Mesothelial cell of epicardium (in vitro differentiated cells): ENCODE data around the gene SLC28A1. TPM values are rescaled to one million over a fixed set of nuclear protein-coding genes. Genes with fewer than 3 reads are reported as not detected.

ENCODE experiments used
- DNase-seq, 2 experiments: peaks; one replicate each; pipeline ENCODE4 v3.0.0; 2021; ENCODE audit warnings: low spot score in 2 of 2; ENCODE audit not compliant: unreplicated experiment in 2 of 2
- H3K27ac Mint-ChIP-seq: 2 replicates; pipeline ENCODE4 v1.8.0; 2021; ENCODE audit warnings: mixed read lengths
- H3K27me3 Mint-ChIP-seq: 2 replicates; pipeline ENCODE4 v1.8.0; 2021; ENCODE audit warnings: low read depth, mixed read lengths
- H3K36me3 Mint-ChIP-seq: 2 replicates; pipeline ENCODE4 v1.8.0; 2021; ENCODE audit warnings: mixed read lengths
- H3K4me1 Mint-ChIP-seq: 2 replicates; pipeline ENCODE4 v1.8.0; 2021; ENCODE audit warnings: mixed read lengths
- H3K4me3 Mint-ChIP-seq: 2 replicates; pipeline ENCODE4 v1.8.0; 2021; ENCODE audit warnings: mild to moderate bottlenecking, moderate library complexity, mixed read lengths
- H3K9me3 Mint-ChIP-seq: 2 replicates; pipeline ENCODE4 v1.8.0; 2021; ENCODE audit warnings: mixed read lengths
- total RNA-seq: library from RNA; stranded (reverse); gene quantifications from 3 replicates; pipeline ENCODE4 v1.2.1, GENCODE V29; 2021
- TF ChIP-seq, protein P1 (sequence below): fragments of 200-600 bp; sonication (generic); IDR thresholded peaks from one replicate; pipeline ENCODE4 v1.5.0; 2021; ENCODE audit warnings: antibody characterized with exemption; ENCODE audit not compliant: unreplicated experiment

Gene SLC28A1
- total RNA-seq, 1 donor from 2014 or later = 0.20 TPM

DNA sequence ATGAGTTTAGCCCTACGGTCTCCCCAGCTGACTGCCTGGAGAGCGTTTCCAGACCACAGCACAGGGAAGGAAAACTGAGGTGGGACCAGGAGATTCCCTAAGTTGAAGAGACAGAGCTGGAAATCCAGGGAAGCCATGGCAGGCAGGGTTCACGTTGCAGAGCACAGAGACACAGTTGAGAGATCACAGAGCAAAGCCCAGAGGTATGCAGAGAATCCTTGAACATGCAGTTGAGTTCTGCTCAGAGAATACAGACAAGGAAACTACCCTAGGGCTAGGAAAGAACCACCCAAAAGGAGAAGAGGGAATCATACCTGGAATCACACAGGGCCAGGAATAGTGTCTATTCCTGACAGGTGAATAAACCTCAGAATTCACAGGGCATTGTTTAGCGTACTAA, 14.3 kb downstream of the SLC28A1 start:
- no peaks in the 10 kb centered on the region for H3K36me3 Mint-ChIP-seq
- no peaks in the 10 kb centered on the region for H3K4me1 Mint-ChIP-seq
- TF ChIP-seq, protein P1, sequence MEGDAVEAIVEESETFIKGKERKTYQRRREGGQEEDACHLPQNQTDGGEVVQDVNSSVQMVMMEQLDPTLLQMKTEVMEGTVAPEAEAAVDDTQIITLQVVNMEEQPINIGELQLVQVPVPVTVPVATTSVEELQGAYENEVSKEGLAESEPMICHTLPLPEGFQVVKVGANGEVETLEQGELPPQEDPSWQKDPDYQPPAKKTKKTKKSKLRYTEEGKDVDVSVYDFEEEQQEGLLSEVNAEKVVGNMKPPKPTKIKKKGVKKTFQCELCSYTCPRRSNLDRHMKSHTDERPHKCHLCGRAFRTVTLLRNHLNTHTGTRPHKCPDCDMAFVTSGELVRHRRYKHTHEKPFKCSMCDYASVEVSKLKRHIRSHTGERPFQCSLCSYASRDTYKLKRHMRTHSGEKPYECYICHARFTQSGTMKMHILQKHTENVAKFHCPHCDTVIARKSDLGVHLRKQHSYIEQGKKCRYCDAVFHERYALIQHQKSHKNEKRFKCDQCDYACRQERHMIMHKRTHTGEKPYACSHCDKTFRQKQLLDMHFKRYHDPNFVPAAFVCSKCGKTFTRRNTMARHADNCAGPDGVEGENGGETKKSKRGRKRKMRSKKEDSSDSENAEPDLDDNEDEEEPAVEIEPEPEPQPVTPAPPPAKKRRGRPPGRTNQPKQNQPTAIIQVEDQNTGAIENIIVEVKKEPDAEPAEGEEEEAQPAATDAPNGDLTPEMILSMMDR = no peak
- H3K27ac Mint-ChIP-seq = no peak overlapping the region
- peaks cover 4% of the 10 kb centered on the region for H3K9me3 Mint-ChIP-seq
- H3K27me3 Mint-ChIP-seq = no peaks in the 10 kb centered on the region
- no peak for DNase-seq
- no peak overlapping the region for H3K4me3 Mint-ChIP-seq

DNA sequence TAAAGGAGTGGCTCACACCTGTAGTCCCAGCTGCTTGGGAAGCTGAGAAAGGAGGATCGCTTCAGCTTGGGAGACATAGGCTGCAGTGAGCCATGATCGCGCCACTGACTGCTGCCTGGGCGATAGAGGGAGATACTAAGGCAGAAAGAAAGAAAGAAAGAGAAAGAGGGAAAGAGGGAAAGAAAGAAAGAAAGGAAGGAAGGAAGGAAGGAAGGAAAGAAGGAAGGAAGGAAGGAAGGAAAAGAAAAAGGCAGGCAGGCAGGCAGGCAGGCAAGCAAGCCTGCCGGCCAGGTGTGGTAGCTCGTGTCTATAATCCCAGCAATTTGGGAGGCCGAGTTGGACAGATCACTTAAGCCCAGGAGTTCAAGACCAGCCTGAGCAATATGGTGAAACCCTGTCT, 15.3 kb downstream of the SLC28A1 start:
- Mint-ChIP-seq H3K4me1 (no peaks in the 10 kb centered on the region), H3K36me3 (no peaks in the 10 kb centered on the region), H3K4me3 (no peak overlapping the region), H3K9me3 (peaks cover 4% of the 10 kb centered on the region), H3K27ac (no peak overlapping the region), H3K27me3 (no peaks in the 10 kb centered on the region)
- no peak for DNase-seq
- TF ChIP-seq, protein P1 = no peak

DNA sequence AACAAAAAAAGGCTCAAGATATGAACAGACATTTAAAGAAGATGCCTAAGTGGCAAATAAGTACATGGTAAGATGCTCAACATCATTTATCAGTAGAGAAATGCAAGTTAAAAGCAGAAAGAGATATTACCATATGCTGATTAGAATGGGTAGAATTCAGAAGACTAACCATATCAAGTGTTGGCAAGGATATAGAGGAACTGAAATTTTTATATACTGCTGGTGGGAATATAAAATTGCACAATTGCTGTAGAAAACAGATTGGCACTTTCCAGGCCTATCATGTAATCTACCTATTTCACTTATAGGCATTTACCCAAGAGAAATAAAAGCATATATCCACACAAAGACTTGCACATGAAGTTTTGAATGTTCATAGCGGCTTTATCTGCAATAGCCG, 17.1 kb downstream of the SLC28A1 start:
- Mint-ChIP-seq H3K9me3 (peaks cover 4% of the 10 kb centered on the region), H3K36me3 (no peaks in the 10 kb centered on the region), H3K27me3 (no peaks in the 10 kb centered on the region), H3K4me3 (no peak overlapping the region), H3K4me1 (no peaks in the 10 kb centered on the region), H3K27ac (no peak overlapping the region)
- DNase-seq = no peak
- TF ChIP-seq, protein P1 = no peak

DNA sequence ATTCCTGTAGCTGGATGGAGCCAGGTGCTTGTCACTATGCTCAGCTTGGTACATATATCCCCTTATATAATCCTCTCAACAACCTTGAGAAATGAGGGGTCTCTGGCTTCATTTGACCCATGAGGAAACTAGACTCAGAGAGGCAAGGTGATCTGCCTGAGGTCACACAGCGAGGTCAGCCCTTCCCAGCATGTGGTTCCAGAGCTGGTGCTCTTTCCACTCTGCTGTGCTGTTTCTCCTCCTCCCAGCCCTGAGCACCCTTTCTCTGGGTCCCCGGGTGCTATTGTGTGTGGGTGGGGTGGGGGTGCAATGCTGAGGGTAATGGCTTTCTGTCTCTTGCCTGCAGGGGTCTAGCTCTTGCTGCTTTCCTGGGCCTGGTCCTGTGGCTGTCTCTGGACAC, 19.3 kb downstream of the SLC28A1 start:
- no peaks in the 10 kb centered on the region for H3K9me3 Mint-ChIP-seq
- H3K4me1 Mint-ChIP-seq = peaks cover 3% of the 10 kb centered on the region
- H3K36me3 Mint-ChIP-seq = no peaks in the 10 kb centered on the region
- TF ChIP-seq, protein P1 = no peak
- no peaks in the 10 kb centered on the region for H3K27me3 Mint-ChIP-seq
- no peak for DNase-seq
- no peak overlapping the region for H3K27ac Mint-ChIP-seq
- H3K4me3 Mint-ChIP-seq = no peak overlapping the region

DNA sequence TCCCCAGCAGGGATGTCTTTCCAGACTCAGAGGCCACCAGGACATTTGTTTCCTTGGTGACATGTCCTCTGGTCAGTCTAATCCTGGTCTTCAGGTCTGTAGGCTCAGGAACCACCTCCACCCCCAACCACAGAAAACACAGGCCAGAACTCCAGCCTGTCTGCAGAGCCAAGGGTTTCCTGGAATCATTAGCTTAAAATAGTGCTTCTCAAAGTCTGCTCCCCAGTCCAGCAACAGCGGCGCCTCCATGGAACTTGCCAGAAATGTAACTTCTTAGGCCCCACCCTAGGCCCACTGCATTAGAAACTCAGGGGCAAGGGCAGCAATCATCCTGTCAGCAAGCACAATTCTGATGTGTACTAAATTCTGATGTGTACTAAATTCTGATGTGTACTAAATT, 20.0 kb downstream of the SLC28A1 start:
- Mint-ChIP-seq H3K36me3 (no peaks in the 10 kb centered on the region), H3K27me3 (no peaks in the 10 kb centered on the region)
- TF ChIP-seq, protein P1 = no peak

More for the DNA sequence above, 20.0 kb downstream of the SLC28A1 start:
- DNase-seq = no peak
- no peak overlapping the region for H3K27ac Mint-ChIP-seq
- peaks cover 3% of the 10 kb centered on the region for H3K4me1 Mint-ChIP-seq
- no peak overlapping the region for H3K4me3 Mint-ChIP-seq
- H3K9me3 Mint-ChIP-seq = no peaks in the 10 kb centered on the region
